BLaER1 (cell line): Measurements from ENCODE around the gene FRMPD1.
"Not testable (repeated sequence)": the region's sequence is repeated elsewhere in the genome, so short reads cannot be mapped to it uniquely, and the experiment has no call there.

Experiments used
- H3K27ac ChIP-seq: shearing (Covaris generic); formaldehyde crosslinking; 2 replicates; pipeline ENCODE4 v1.8.1; 2022
- H3K27me3 ChIP-seq: shearing (Covaris generic); formaldehyde crosslinking; 2 replicates; pipeline ENCODE4 v1.8.1; 2022
- H3K36me3 ChIP-seq: shearing (Covaris generic); formaldehyde crosslinking; 2 replicates; pipeline ENCODE4 v1.8.1; 2022
- H3K4me1 ChIP-seq: shearing (Covaris generic); formaldehyde crosslinking; 2 replicates; pipeline ENCODE4 v1.8.1; 2022
- H3K4me2 ChIP-seq: shearing (Covaris generic); formaldehyde crosslinking; 2 replicates; pipeline ENCODE4 v1.8.1; 2022
- H3K4me3 ChIP-seq: shearing (Covaris generic); formaldehyde crosslinking; 2 replicates; pipeline ENCODE4 v1.8.1; 2022
- H3K9ac ChIP-seq: shearing (Covaris generic); formaldehyde crosslinking; 2 replicates; pipeline ENCODE4 v1.8.1; 2022
- H3K9me3 ChIP-seq: shearing (Covaris generic); formaldehyde crosslinking; 2 replicates; pipeline ENCODE4 v1.8.1; 2022
- H4K20me1 ChIP-seq: shearing (Covaris generic); formaldehyde crosslinking; 2 replicates; pipeline ENCODE4 v1.8.1; 2022
- Cebpa-rat ChIP-seq: shearing (Covaris generic); IDR thresholded peaks from 2 replicates; pipeline ENCODE4 v1.8.1; 2022

FRMPD1 gene

GRCh38 chr9:37650873-37651768, at the start of gene FRMPD1:
Gene FRMPD1 (plus strand): TSS chr9:37650954. CDS start chr9:37692642, 41,688 bp downstream.
- H3K4me3 ChIP-seq, result peak within 1 kb of the TSS; percentile 78
- H3K27ac ChIP-seq, result peak within 1 kb of the TSS; percentile 64
- peak within 1 kb of the TSS; percentile 74 for H3K9ac ChIP-seq
- H3K27me3 ChIP-seq, result no peaks in the 10 kb centered on the region
- TF ChIP-seq Cebpa-rat, result no peak
- H3K9me3 ChIP-seq, result no peaks in the 10 kb centered on the region
- H4K20me1 ChIP-seq, result no peaks in the 10 kb centered on the region
- H3K4me2 ChIP-seq, result peak within 1 kb of the TSS; percentile 99
- H3K4me1 ChIP-seq, result peaks cover 51% of the 10 kb centered on the region
- no peaks in the 10 kb centered on the region for H3K36me3 ChIP-seq

GRCh38 chr9:37602061-37602460, 48.7 kb upstream of the FRMPD1 start:
- H3K9ac ChIP-seq, H3K4me2 ChIP-seq, H3K36me3 ChIP-seq, H3K4me1 ChIP-seq, H4K20me1 ChIP-seq, H3K27me3 ChIP-seq, H3K4me3 ChIP-seq, H3K27ac ChIP-seq, H3K9me3 ChIP-seq: not testable (repeated sequence)

- H3K4me1 ChIP-seq, result peaks cover 4% of the 10 kb centered on the region; the same call in 1 of the 2 replicates
- no peak overlapping the region for H3K4me3 ChIP-seq
- no peaks in the 10 kb centered on the region for H4K20me1 ChIP-seq
- no peak overlapping the region for H3K4me2 ChIP-seq
- no peak for TF ChIP-seq Cebpa-rat
- no peaks in the 10 kb centered on the region for H3K36me3 ChIP-seq
- H3K9me3 ChIP-seq, result no peaks in the 10 kb centered on the region
- H3K27me3 ChIP-seq, result no peaks in the 10 kb centered on the region
- no peak overlapping the region for H3K9ac ChIP-seq
- no peak overlapping the region for H3K27ac ChIP-seq
These were observed 47.9 kb upstream of the FRMPD1 start for GRCh38 chr9:37602817-37603216.

GRCh38 chr9:37604296-37604695, 46.5 kb upstream of the FRMPD1 start:
- Histone ChIP-seq H3K36me3 (no peaks in the 10 kb centered on the region), H3K27ac (no peak overlapping the region), H3K9ac (no peak overlapping the region), H4K20me1 (no peaks in the 10 kb centered on the region), H3K4me1 (peaks cover 11% of the 10 kb centered on the region; the same call in 1 of the 2 replicates), H3K4me2 (no peak overlapping the region), H3K27me3 (no peaks in the 10 kb centered on the region), H3K9me3 (no peaks in the 10 kb centered on the region), H3K4me3 (no peak overlapping the region)
- no peak for TF ChIP-seq Cebpa-rat

- H3K36me3 ChIP-seq, result no peaks in the 10 kb centered on the region
- no peak overlapping the region for H3K4me3 ChIP-seq
- peaks cover 11% of the 10 kb centered on the region; the same call in 1 of the 2 replicates for H3K4me1 ChIP-seq
- H3K9me3 ChIP-seq, result no peaks in the 10 kb centered on the region
- no peaks in the 10 kb centered on the region for H4K20me1 ChIP-seq
- no peak overlapping the region for H3K27ac ChIP-seq
- H3K4me2 ChIP-seq, result 0 out of 2 replicates have a peak overlapping the region, but pooled peaks have one; percentile 3
- TF ChIP-seq Cebpa-rat, result no peak
- no peaks in the 10 kb centered on the region for H3K27me3 ChIP-seq
- no peak overlapping the region for H3K9ac ChIP-seq
These were observed 42.5 kb upstream of the FRMPD1 start for GRCh38 chr9:37608250-37608649.

GRCh38 chr9:37609735-37610397, 40.9 kb upstream of the FRMPD1 start:
- no peaks in the 10 kb centered on the region for H3K27me3 ChIP-seq

GRCh38 chr9:37611014-37611413, 39.7 kb upstream of the FRMPD1 start:
- Histone ChIP-seq H3K4me3 (no peak overlapping the region), H3K4me1 (peaks cover 11% of the 10 kb centered on the region; the same call in 1 of the 2 replicates), H3K36me3 (no peaks in the 10 kb centered on the region), H3K9me3 (no peaks in the 10 kb centered on the region), H4K20me1 (no peaks in the 10 kb centered on the region), H3K4me2 (no peak overlapping the region), H3K27me3 (no peaks in the 10 kb centered on the region), H3K27ac (no peak overlapping the region), H3K9ac (no peak overlapping the region)
- TF ChIP-seq Cebpa-rat, result no peak

More at GRCh38 chr9:37609735-37610397, 40.9 kb upstream of the FRMPD1 start:
- H3K9ac ChIP-seq, result no peak overlapping the region
- H3K4me2 ChIP-seq, result no peak overlapping the region
- no peak overlapping the region for H3K4me3 ChIP-seq
- TF ChIP-seq Cebpa-rat, result no peak
- H3K27ac ChIP-seq, result no peak overlapping the region
- H3K4me1 ChIP-seq, result peaks cover 11% of the 10 kb centered on the region; the same call in 1 of the 2 replicates
- no peaks in the 10 kb centered on the region for H3K9me3 ChIP-seq
- H3K36me3 ChIP-seq, result no peaks in the 10 kb centered on the region
- H4K20me1 ChIP-seq, result no peaks in the 10 kb centered on the region

GRCh38 chr9:37611961-37612360, 38.8 kb upstream of the FRMPD1 start:
- Histone ChIP-seq H3K4me3 (no peak overlapping the region), H3K27me3 (no peaks in the 10 kb centered on the region), H3K9ac (no peak overlapping the region), H4K20me1 (no peaks in the 10 kb centered on the region), H3K36me3 (no peaks in the 10 kb centered on the region), H3K4me2 (no peak overlapping the region), H3K27ac (no peak overlapping the region), H3K9me3 (no peaks in the 10 kb centered on the region), H3K4me1 (peaks cover 11% of the 10 kb centered on the region; the same call in 1 of the 2 replicates)
- TF ChIP-seq Cebpa-rat, result no peak

GRCh38 chr9:37617161-37617560, 33.6 kb upstream of the FRMPD1 start:
- Histone ChIP-seq H4K20me1 (no peaks in the 10 kb centered on the region), H3K4me2 (no peak overlapping the region), H3K27ac (no peak overlapping the region), H3K36me3 (no peaks in the 10 kb centered on the region), H3K9me3 (no peaks in the 10 kb centered on the region), H3K27me3 (no peaks in the 10 kb centered on the region), H3K4me1 (peaks cover 29% of the 10 kb centered on the region), H3K4me3 (no peak overlapping the region), H3K9ac (no peak overlapping the region)
- TF ChIP-seq Cebpa-rat, result no peak

- Histone ChIP-seq H3K4me1 (peaks cover 34% of the 10 kb centered on the region), H4K20me1 (no peaks in the 10 kb centered on the region), H3K4me3 (no peak overlapping the region), H3K4me2 (peak overlapping the region; percentile 41), H3K9ac (no peak overlapping the region), H3K27me3 (no peaks in the 10 kb centered on the region), H3K27ac (no peak overlapping the region), H3K36me3 (no peaks in the 10 kb centered on the region), H3K9me3 (no peaks in the 10 kb centered on the region)
- no peak for TF ChIP-seq Cebpa-rat
These were observed 32.9 kb upstream of the FRMPD1 start for GRCh38 chr9:37617832-37618231.
